Measurements from ENCODE around the gene ADORA2B. TPM values are rescaled to one million over a fixed set of nuclear protein-coding genes. Genes with fewer than 3 reads are reported as not detected.
A peak's percentile ranks its signal among the peaks of the same experiment; 100 is the strongest.

ADORA2B gene
- total RNA-seq, 6 donors from 2014 or later = 4.2 to 18.8 (median 9.4) TPM

DNA sequence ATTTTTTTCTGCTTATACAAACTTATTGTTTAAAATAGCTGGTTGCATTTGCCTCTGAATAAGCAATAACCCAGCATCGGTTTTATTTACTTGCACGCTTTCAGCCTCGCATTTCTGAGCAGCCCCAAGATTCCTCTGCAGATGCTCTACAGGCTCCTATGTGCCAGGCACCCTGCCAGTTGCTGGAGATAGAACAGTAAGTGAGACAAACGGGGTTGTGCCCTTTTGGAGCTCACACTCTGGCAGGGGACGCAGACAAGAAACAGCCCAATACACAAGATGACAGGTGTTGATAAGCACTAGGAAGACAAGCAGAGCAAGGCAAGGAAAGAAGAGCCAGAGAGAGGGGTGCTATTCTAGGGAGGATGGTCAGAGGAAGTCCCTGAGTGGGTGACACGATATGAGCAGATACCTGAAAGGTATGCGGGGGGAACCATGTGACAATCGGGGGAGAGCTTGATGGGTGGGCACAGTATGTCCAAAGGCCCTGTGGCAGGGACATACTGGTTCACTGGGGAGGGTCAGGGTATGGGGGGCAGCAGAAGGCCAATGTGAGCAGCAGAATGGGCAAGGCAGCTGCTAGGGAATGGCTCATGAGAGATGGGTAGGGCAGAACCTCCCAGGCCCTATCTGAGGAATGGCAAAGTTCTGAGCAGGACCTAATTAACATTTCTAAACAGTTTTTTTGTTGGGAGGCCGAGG lies 18.7 kb upstream of the ADORA2B start:
- no peaks in the 10 kb centered on the region for H3K36me3 ChIP-seq
- DNase-seq (no peak), ATAC-seq (ENCODE audit: low FRiP score in 2 of 2) (no peak)
- WGBS, 2 donors = 81 to 89% methylated on average over 9 of the region's 9 CpGs
- H3K4me3 ChIP-seq = no peak overlapping the region
- peaks cover 0 to 3% (median 0%) of the 10 kb centered on the region in 4 donors for H3K9me3 ChIP-seq
- TF ChIP-seq CTCF (IDR thresholded peaks at IDR 0.05) (no peak), EP300 (IDR thresholded peaks at IDR 0.05) (no peak), POLR2A (IDR thresholded peaks at IDR 0.05) (no peak), POLR2AphosphoS5 (IDR thresholded peaks at IDR 0.05) (no peak)
- no peaks in the 10 kb centered on the region for H3K27me3 ChIP-seq
- no peak overlapping the region for H3K27ac ChIP-seq
- H3K4me1 ChIP-seq = no peaks in the 10 kb centered on the region

DNA sequence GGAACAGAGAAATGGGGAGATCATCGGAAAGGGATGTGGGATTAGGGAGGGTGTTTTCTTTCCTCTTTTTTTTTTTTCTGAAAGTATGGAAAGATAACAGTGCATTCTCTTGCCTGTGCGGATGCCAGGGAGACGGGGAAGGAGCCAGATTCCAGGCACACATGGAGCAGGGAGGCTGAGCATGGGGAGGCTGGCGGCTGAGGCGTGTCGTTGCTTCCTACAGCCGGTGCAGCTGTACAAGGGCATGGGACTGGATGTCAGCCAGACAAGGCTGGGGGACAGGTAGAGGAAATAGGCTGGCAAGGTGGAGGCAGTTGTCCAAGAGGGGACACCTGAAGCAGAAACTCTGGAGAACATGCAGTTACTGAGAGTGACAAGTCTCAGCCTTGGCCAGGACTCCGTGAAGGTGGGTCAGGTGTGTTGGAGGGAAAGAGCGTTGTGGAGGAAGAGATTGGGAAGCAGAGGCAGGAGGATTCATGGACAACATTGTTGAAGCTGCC lies 16.6 kb upstream of the ADORA2B start:
- Histone ChIP-seq H3K27ac (no peak overlapping the region), H3K27me3 (no peaks in the 10 kb centered on the region), H3K36me3 (no peaks in the 10 kb centered on the region), H3K4me3 (no peak overlapping the region), H3K4me1 (no peaks in the 10 kb centered on the region), H3K9me3 (no peaks in the 10 kb centered on the region)
- ATAC-seq (ENCODE audit: low FRiP score in 2 of 2) (peak in 1 of 2 donors; percentile 52), DNase-seq (peak in 1 of 2 donors; percentile 17)
- WGBS, 2 donors = 47 to 49% methylated on average over 9 of the region's 9 CpGs
- TF ChIP-seq CTCF (IDR thresholded peaks at IDR 0.05) (no peak), POLR2A (IDR thresholded peaks at IDR 0.05) (no peak), EP300 (IDR thresholded peaks at IDR 0.05) (no peak), POLR2AphosphoS5 (IDR thresholded peaks at IDR 0.05) (no peak)

GRCh38 chr17:15929941-15930340 lies 15.0 kb upstream of the ADORA2B start:
- Histone ChIP-seq H3K27ac (no peak overlapping the region), H3K4me3 (no peak overlapping the region), H3K4me1 (no peaks in the 10 kb centered on the region), H3K27me3 (no peaks in the 10 kb centered on the region), H3K36me3 (no peaks in the 10 kb centered on the region), H3K9me3 (no peaks in the 10 kb centered on the region)
- ATAC-seq (ENCODE audit: low FRiP score in 2 of 2) (no peak), DNase-seq (peak in 1 of 2 donors; percentile 8)
- WGBS, 2 donors = 61 to 81% methylated on average over 4 of the region's 4 CpGs
- TF ChIP-seq POLR2AphosphoS5 (IDR thresholded peaks at IDR 0.05) (no peak), POLR2A (IDR thresholded peaks at IDR 0.05) (no peak), EP300 (IDR thresholded peaks at IDR 0.05) (no peak), CTCF (IDR thresholded peaks at IDR 0.05) (no peak)

DNA sequence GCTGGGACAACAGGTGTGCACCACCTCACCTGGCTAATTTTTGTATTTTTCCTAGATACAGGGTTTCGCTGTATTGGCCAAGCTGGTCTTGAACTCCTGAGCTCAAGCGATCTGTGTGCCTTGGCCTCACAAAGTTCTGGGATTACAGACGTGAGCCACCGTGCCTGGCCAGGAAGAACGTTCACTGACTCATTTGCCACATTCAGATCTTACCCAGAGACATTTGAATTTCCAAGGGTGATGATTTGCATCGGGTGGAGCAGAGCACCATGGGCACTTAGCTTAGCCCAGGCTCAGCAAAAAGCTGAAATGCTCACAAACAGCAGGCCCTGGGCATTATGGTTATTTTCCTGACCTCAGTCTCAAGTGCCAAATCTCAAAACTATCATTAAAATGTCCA lies 14.5 kb upstream of the ADORA2B start:
- Histone ChIP-seq H3K4me3 (no peak overlapping the region), H3K9me3 (no peaks in the 10 kb centered on the region), H3K27me3 (no peaks in the 10 kb centered on the region), H3K4me1 (no peaks in the 10 kb centered on the region), H3K36me3 (no peaks in the 10 kb centered on the region), H3K27ac (no peak overlapping the region)
- 84 to 85% methylated on average over 6 of the region's 6 CpGs for WGBS, 2 donors
- TF ChIP-seq CTCF (IDR thresholded peaks at IDR 0.05) (no peak), POLR2AphosphoS5 (IDR thresholded peaks at IDR 0.05) (no peak), EP300 (IDR thresholded peaks at IDR 0.05) (no peak), POLR2A (IDR thresholded peaks at IDR 0.05) (no peak)
- ATAC-seq (ENCODE audit: low FRiP score in 2 of 2) (no peak), DNase-seq (no peak)

- no peaks in the 10 kb centered on the region for H3K9me3 ChIP-seq
- no peak overlapping the region for H3K4me3 ChIP-seq
- no peaks in the 10 kb centered on the region for H3K4me1 ChIP-seq
- no peaks in the 10 kb centered on the region for H3K36me3 ChIP-seq
- no peak for ATAC-seq (ENCODE audit: low FRiP score in 2 of 2)
- TF ChIP-seq CTCF (IDR thresholded peaks at IDR 0.05) (no peak), EP300 (IDR thresholded peaks at IDR 0.05) (no peak), POLR2A (IDR thresholded peaks at IDR 0.05) (no peak), POLR2AphosphoS5 (IDR thresholded peaks at IDR 0.05) (no peak)
- DNase-seq = no peak
- H3K27me3 ChIP-seq = no peaks in the 10 kb centered on the region
- H3K27ac ChIP-seq = no peak overlapping the region
Observed at GRCh38 chr17:15931394-15931793, 13.5 kb upstream of the ADORA2B start.
